CD4-positive, alpha-beta memory T cell (primary cell): ENCODE data around the gene ATP6V0E1. TPM values are rescaled to one million over a fixed set of nuclear protein-coding genes. Genes with fewer than 3 reads are reported as not detected.
"Not testable (repeated sequence)": the region's sequence is repeated elsewhere in the genome, so short reads cannot be mapped to it uniquely, and the experiment has no call there.

Source experiments
- CTCF ChIA-PET: fragments of 350-600 bp; sonication (Branson Sonifier 250); formaldehyde crosslinking; loops from one replicate; lab custom pipeline; 2021; ENCODE audit warnings: inconsistent platforms; ENCODE audit not compliant: partially characterized antibody; lab: Charles Lee
- POLR2A ChIA-PET: fragments of 350-600 bp; sonication (Branson Sonifier 250); formaldehyde crosslinking; loops from one replicate; lab custom pipeline; 2021; ENCODE audit not compliant: partially characterized antibody; lab: Charles Lee
- DNase-seq, 5 donors: peaks; one replicate each; pipeline versions ENCODE4 v3.0.0 to v3.0.0-alpha.2; 2020 to 2022; ENCODE audit warnings: mixed read lengths in 1 of 5
- H3K27ac ChIP-seq: one replicate; pipeline ENCODE4 v1.7.0; 2013; ENCODE audit warnings: low read depth, low read length
- H3K27me3 ChIP-seq: 2 replicates; pipeline ENCODE4 v1.7.0; 2013; ENCODE audit warnings: mild to moderate bottlenecking, low read length, moderate library complexity; ENCODE audit not compliant: insufficient read depth
- H3K36me3 ChIP-seq: 2 replicates; pipeline ENCODE4 v1.7.0; 2013; ENCODE audit warnings: mild to moderate bottlenecking, low read length, moderate library complexity; ENCODE audit not compliant: insufficient read depth
- H3K4me1 ChIP-seq: 2 replicates; pipeline ENCODE4 v1.7.0; 2013; ENCODE audit warnings: mild to moderate bottlenecking, low read length, moderate library complexity; ENCODE audit not compliant: insufficient read depth
- H3K4me3 ChIP-seq, 2 donors: one replicate each; pipeline ENCODE4 v1.7.0; 2013; ENCODE audit warnings: low read length in 2 of 2, mild to moderate bottlenecking in 1 of 2
- H3K9me3 ChIP-seq, 2 donors: one replicate each; pipeline ENCODE4 v1.7.0; 2013; ENCODE audit warnings: low read length in 2 of 2, control low read depth in 1 of 2; ENCODE audit not compliant: control insufficient read depth in 1 of 2
- H3K27ac Mint-ChIP-seq, 7 donors: one replicate each; pipeline ENCODE4 v1.8.0; 2020 to 2021; ENCODE audit warnings: mixed read lengths in 7 of 7, mild to moderate bottlenecking in 6 of 7, inconsistent platforms in 3 of 7, moderate library complexity in 3 of 7
- H3K27me3 Mint-ChIP-seq, 2 donors: one replicate each; pipeline ENCODE4 v1.8.0; 2020 to 2021; ENCODE audit warnings: mixed read lengths in 2 of 2
- H3K36me3 Mint-ChIP-seq, 2 donors: one replicate each; pipeline ENCODE4 v1.8.0; 2020 to 2021; ENCODE audit warnings: mixed read lengths in 2 of 2, inconsistent platforms in 1 of 2, mild to moderate bottlenecking in 1 of 2
- H3K4me1 Mint-ChIP-seq, 4 donors: one replicate each; pipeline ENCODE4 v1.8.0; 2020 to 2021; ENCODE audit warnings: mixed read lengths in 4 of 4, mild to moderate bottlenecking in 1 of 4
- H3K4me3 Mint-ChIP-seq, 8 donors: one replicate each; pipeline ENCODE4 v1.8.0; 2020 to 2021; ENCODE audit warnings: mixed read lengths in 8 of 8, mild to moderate bottlenecking in 7 of 8, moderate library complexity in 6 of 8, inconsistent platforms in 3 of 8
- H3K9me3 Mint-ChIP-seq, 8 donors: one replicate each; pipeline ENCODE4 v1.8.0; 2020 to 2021; ENCODE audit warnings: mixed read lengths in 8 of 8, mild to moderate bottlenecking in 5 of 8, inconsistent platforms in 3 of 8, moderate library complexity in 1 of 8
- intact Hi-C: fragments of 100-400 bp; cut with micrococcal nuclease; formaldehyde crosslinking; loops from one replicate; pipeline ENCODE4 v1.15.1; 2023
- polyA plus RNA-seq, 2 donors: library from polyadenylated mRNA; unstranded; fragments of 300-500 nt; fragmentation: Illumina TruSeq; gene quantifications; one replicate each; pipeline ENCODE4 v1.2.3, GENCODE V29; 2021
- total RNA-seq, 2 experiments: library from RNA; stranded (reverse); gene quantifications; one replicate each; pipeline ENCODE4 v1.2.3, GENCODE V29; 2021

Gene ATP6V0E1
- total and polyA plus RNA-seq, 4 experiments from 2014 or later = 158 to 559 (median 304) TPM

GRCh38 chr5:173075137-173075843, 91.7 kb downstream of the ATP6V0E1 start:
- no peak for DNase-seq
- Mint-ChIP-seq H3K27ac (peak overlapping the region in 1 of 7 donors; percentile 41), H3K9me3 (peaks cover 0 to 1% (median 0%) of the 10 kb centered on the region in 8 donors), H3K27me3 (no peaks in the 10 kb centered on the region), H3K4me3 (no peak overlapping the region), H3K4me1 (peaks cover 35 to 73% (median 47%) of the 10 kb centered on the region in 4 donors), H3K36me3 (peaks cover 19 to 30% of the 10 kb centered on the region in 2 donors)
- H3K36me3 ChIP-seq = no peaks in the 10 kb centered on the region
- no peaks in the 10 kb centered on the region for H3K9me3 ChIP-seq
- POLR2A ChIA-PET = no interaction called here
- no peaks in the 10 kb centered on the region for H3K27me3 ChIP-seq
- H3K27ac ChIP-seq = no peak overlapping the region
- no peak overlapping the region for H3K4me3 ChIP-seq
- intact Hi-C loops = no loop called here
- peaks cover 11% of the 10 kb centered on the region for H3K4me1 ChIP-seq
- CTCF ChIA-PET = no interaction called here

DNA sequence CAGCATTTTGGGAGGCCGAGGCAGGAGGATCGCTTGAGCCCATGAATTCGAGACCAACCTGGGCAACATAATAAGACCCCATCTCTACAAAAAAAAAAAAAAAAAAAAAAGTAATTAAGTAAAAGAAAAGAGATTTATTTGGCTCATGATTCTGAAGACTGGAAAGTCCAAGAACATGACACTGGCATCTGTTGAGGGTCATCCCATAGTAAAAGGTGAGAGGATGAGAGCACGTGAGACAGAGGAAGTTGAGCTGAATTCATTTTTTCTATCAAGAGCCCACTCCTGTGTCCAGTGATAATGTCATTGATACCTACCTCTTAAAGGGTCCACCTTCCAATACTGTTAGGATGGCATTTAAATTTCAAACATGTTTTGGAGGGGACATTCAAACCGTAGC, 92.4 kb downstream of the ATP6V0E1 start:
- ChIA-PET CTCF (no interaction called here), POLR2A (no interaction called here)
- no peaks in the 10 kb centered on the region for H3K27me3 Mint-ChIP-seq
- no peak overlapping the region for H3K4me3 ChIP-seq
- H3K27ac ChIP-seq = no peak overlapping the region
- no peak for DNase-seq
- H3K36me3 ChIP-seq = peaks cover 2% of the 10 kb centered on the region
- H3K4me1 Mint-ChIP-seq = peaks cover 35 to 68% (median 47%) of the 10 kb centered on the region in 4 donors
- intact Hi-C loops = no loop called here
- H3K9me3 Mint-ChIP-seq = peaks cover 0 to 1% (median 0%) of the 10 kb centered on the region in 8 donors
- H3K36me3 Mint-ChIP-seq = peaks cover 23 to 31% of the 10 kb centered on the region in 2 donors
- H3K4me3 Mint-ChIP-seq = no peak overlapping the region
- no peaks in the 10 kb centered on the region for H3K9me3 ChIP-seq
- no peaks in the 10 kb centered on the region for H3K27me3 ChIP-seq
- H3K4me1 ChIP-seq = peaks cover 6% of the 10 kb centered on the region
- H3K27ac Mint-ChIP-seq = no peak overlapping the region

GRCh38 chr5:173076471-173076870, 92.9 kb downstream of the ATP6V0E1 start:
- H3K4me3 Mint-ChIP-seq, H3K27ac Mint-ChIP-seq, H3K9me3 Mint-ChIP-seq, H3K4me3 ChIP-seq, H3K36me3 ChIP-seq, H3K4me1 ChIP-seq, POLR2A ChIA-PET, H3K27me3 ChIP-seq, intact Hi-C loops, H3K9me3 ChIP-seq, CTCF ChIA-PET, H3K27ac ChIP-seq, DNase-seq, H3K27me3 Mint-ChIP-seq: not testable (repeated sequence)
- Mint-ChIP-seq H3K36me3 (peaks cover 28 to 34% of the 10 kb centered on the region in 2 donors), H3K4me1 (peaks cover 35 to 63% (median 48%) of the 10 kb centered on the region in 4 donors)

DNA sequence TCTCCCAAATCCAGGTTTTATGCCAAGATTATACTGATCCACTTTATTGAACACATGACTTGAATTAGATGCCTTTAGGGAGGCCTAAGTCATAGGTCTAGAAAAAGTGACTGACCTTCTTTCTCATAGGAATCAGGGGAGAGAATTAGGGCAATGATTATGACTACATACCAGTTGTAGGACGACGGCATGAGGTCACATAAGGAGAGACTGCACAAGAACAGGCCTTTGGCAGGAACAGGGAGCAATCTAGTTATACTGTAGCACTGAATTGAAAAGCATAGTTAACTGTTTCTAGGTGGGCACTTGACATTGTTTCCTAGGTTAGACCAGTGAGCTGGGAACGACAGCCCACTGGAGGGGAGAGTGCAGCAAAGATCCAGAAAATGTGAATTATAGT, 95.3 kb downstream of the ATP6V0E1 start:
- H3K4me3 ChIP-seq = no peak overlapping the region
- no peaks in the 10 kb centered on the region for H3K9me3 ChIP-seq
- Mint-ChIP-seq H3K9me3 (no peaks in the 10 kb centered on the region), H3K27me3 (no peaks in the 10 kb centered on the region), H3K36me3 (peaks cover 39 to 40% of the 10 kb centered on the region in 2 donors), H3K4me1 (peaks cover 27 to 48% (median 40%) of the 10 kb centered on the region in 4 donors), H3K27ac (peak overlapping the region in 1 of 7 donors; percentile 15), H3K4me3 (no peak overlapping the region)
- intact Hi-C loops = no loop called here
- DNase-seq = no peak
- no peaks in the 10 kb centered on the region for H3K27me3 ChIP-seq
- H3K27ac ChIP-seq = no peak overlapping the region
- H3K4me1 ChIP-seq = peaks cover 5% of the 10 kb centered on the region
- POLR2A ChIA-PET = no interaction called here
- CTCF ChIA-PET = no interaction called here
- peaks cover 8% of the 10 kb centered on the region for H3K36me3 ChIP-seq

Other genes with a start within 250 kb of the ATP6V0E1 start
- gene DUSP1, start 212.6 kb upstream of the ATP6V0E1 start, total RNA-seq = 10 to 100 TPM; 18.0 to 18.8 TPM
- 100 to 1,000 TPM; 297 to 879 TPM for gene DUSP1, start 212.6 kb upstream of the ATP6V0E1 start, polyA plus RNA-seq
- 10 to 100 TPM; 45.8 to 51.0 TPM for gene ERGIC1, start 149.5 kb upstream of the ATP6V0E1 start, total RNA-seq
- gene ERGIC1, start 149.5 kb upstream of the ATP6V0E1 start, polyA plus RNA-seq = 10 to 100 TPM; 10.6 to 18.8 TPM
- gene RPL26L1, start 24.3 kb upstream of the ATP6V0E1 start, total RNA-seq = 10 to 100 TPM in 1 of 2 experiments, 1 to 10 TPM in 1; 9.6 to 13.3 TPM
- 10 to 100 TPM; 37.8 TPM for gene RPL26L1, start 24.3 kb upstream of the ATP6V0E1 start, polyA plus RNA-seq
- gene CREBRF, start 72.6 kb downstream of the ATP6V0E1 start, total RNA-seq = 100 to 1,000 TPM; 102 TPM
- gene CREBRF, start 72.6 kb downstream of the ATP6V0E1 start, polyA plus RNA-seq = 10 to 100 TPM; 54.8 to 93.1 TPM
- 1 to 10 TPM; 7.1 to 7.7 TPM for gene BNIP1, start 160.8 kb downstream of the ATP6V0E1 start, total RNA-seq
- gene BNIP1, start 160.8 kb downstream of the ATP6V0E1 start, polyA plus RNA-seq = 10 to 100 TPM; 13.5 to 29.9 TPM